Stimulated activated CD8-positive, alpha-beta memory T cell treated with anti-CD3 and anti-CD28 coated beads, Interleukin-15, amount 100 ng/mL, for 1 hour (primary cell): ENCODE results near the gene ASB3.

ENCODE experiments used
- DNase-seq: peaks from one replicate; pipeline ENCODE4 v3.0.0-alpha.2; 2020; ENCODE audit warnings: low read depth

ASB3 gene

GRCh38 chr2:53646788-53647187 lies 140.0 kb downstream of the ASB3 start:
- DNase-seq = no peak

- DNase-seq = no peak
These were observed 145.5 kb downstream of the ASB3 start for GRCh38 chr2:53641290-53641689.

GRCh38 chr2:53640466-53640865 lies 146.3 kb downstream of the ASB3 start:
- no peak for DNase-seq

- no peak for DNase-seq
These were observed 150.2 kb downstream of the ASB3 start for GRCh38 chr2:53636596-53636995.

GRCh38 chr2:53636109-53636508 lies 150.6 kb downstream of the ASB3 start:
- DNase-seq = no peak

- no peak for DNase-seq
These were observed 151.1 kb downstream of the ASB3 start for GRCh38 chr2:53635694-53636093.

- no peak for DNase-seq
These were observed 153.3 kb downstream of the ASB3 start for GRCh38 chr2:53633441-53633840.

- no peak for DNase-seq
These were observed 154.0 kb downstream of the ASB3 start for GRCh38 chr2:53632714-53633113.

GRCh38 chr2:53632126-53632460 lies 154.7 kb downstream of the ASB3 start:
- DNase-seq = no peak

GRCh38 chr2:53631313-53632125 lies 155.2 kb downstream of the ASB3 start:
- DNase-seq = no peak

GRCh38 chr2:53630026-53630606 lies 156.6 kb downstream of the ASB3 start:
- DNase-seq = no peak

GRCh38 chr2:53629501-53629900 lies 157.3 kb downstream of the ASB3 start:
- DNase-seq = no peak

GRCh38 chr2:53629001-53629400 lies 157.8 kb downstream of the ASB3 start:
- DNase-seq = no peak

GRCh38 chr2:53622141-53622540 lies 164.6 kb downstream of the ASB3 start:
- no peak for DNase-seq

GRCh38 chr2:53620981-53621380 lies 165.8 kb downstream of the ASB3 start:
- no peak for DNase-seq
